Measurements from ENCODE around the gene HLA-DQA2.
"Not testable (repeated sequence)": the region's sequence is repeated elsewhere in the genome, so short reads cannot be mapped to it uniquely, and the experiment has no call there.

Gene HLA-DQA2

GRCh38 chr6:32782923-32783322 is 41.7 kb downstream of the HLA-DQA2 start:
- not testable (repeated sequence) for DNase-seq

DNA sequence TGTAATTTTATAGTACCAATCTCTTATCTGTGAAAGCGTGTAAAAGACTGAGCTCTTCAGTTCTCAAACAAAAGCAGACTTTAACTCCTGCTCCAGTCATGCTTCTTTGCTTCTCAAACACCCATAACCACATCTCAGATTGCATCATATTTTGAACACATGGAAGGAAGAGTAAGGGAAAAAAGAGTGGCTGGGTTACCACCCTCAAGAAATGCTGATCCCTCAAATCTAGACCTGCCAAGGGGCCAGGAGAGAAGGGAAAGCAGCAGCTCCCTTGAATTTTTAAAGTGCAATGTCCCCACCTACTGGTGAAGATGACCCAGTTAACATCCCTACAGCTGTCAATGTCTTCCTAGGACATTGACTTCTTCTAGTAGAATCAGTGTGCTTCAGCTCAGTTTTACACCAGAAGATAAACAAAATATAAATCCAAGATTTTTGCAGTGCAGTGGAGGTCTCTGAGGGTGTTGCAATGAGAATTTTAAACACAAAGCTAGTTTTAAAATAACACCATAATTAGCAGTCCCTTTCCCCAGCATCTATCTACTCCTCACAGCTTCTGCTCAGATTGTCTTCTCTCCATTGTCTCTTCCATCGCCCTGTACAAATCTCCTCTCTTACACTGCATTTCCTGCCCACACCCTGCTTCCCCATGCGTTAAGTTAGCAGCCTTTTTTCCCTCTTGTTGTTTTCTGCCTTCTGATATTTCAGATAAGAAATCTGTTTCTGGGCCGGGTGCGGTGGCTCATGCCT is 44.8 kb downstream of the HLA-DQA2 start:
- peak; percentile 77 for DNase-seq

DNA sequence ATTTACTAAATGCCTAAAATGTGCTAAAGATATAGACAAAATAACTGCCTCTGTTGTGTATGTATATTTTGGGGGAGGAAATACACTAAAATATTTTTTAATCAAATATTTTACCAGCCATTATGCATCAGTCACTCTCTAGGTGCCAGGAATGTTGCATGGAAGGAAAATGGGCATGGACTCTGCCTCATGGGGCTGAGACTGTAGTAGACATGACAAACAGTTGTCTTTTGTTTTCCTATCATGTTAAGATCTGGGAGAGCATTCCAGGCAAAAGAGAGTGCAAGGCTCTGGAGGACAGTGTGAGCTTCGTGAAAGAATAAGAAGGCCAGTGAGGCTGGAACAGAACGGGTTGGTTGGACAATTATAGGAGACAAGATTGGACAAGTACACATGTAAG is 49.1 kb downstream of the HLA-DQA2 start:
- DNase-seq: peak; percentile 88

- no peak for DNase-seq
Observed at GRCh38 chr6:32792901-32793435, 51.8 kb downstream of the HLA-DQA2 start.

GRCh38 chr6:32794510-32794909 is 53.3 kb downstream of the HLA-DQA2 start:
- DNase-seq: no peak
